Measurements from ENCODE around the gene PAX5. TPM values are rescaled to one million over a fixed set of nuclear protein-coding genes. Genes with fewer than 3 reads are reported as not detected.

The PAX5 gene
- polyA plus RNA-seq, 3 donors = 0.03 to 0.15 TPM; not detected in 1

DNA sequence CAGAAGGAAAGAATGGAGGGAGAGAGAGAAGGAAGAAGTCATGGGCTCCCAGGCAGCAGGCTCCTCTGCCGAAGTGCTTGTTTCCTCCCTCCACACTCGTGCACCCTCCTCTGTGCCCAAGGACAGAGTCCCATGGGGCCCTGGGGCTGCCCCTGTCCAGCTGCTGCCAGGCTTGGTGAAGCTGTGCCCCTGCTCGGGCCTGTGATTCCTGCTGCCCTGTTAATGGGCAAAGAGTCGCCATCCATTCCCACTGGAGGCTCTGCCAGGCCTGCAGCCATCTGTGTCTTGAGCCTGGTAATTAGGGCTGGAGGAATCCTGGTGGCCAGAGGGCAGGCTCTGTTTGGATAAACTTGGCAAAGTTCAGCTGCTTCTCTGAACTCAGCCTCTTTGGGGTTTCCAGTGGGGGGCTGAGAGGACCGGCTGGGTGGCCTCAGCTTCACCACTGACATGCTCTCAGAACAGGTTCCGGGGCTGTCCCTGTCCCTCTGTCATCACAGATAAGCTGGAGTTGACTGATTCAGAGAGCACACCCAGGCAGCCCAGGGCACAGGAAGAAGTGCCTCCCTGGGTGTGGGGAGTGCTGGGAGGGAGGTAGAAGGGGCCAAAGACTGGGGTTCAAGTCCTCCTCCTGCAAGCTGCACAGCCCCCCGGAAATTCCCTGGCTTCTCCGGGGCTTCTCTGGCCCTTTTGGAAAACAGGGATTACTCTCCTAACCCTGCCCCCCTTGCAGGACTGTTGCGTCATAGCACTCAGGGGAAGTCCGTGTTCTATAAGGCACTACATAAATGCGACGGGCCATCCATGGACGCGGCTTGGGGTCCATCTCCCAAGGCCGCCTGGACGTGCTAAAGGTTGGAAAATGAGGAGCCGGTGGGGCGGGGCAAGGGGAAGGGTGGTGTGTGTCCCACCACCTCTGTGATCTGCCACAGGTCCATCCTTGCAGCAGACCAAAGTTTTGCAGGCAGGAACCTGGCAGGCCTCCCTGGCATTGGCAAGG, 154.8 kb downstream of the PAX5 start:
- Mint-ChIP-seq H3K9me3 (peaks cover 0 to 7% (median 2%) of the 10 kb centered on the region in 7 donors), H3K27ac (no peak overlapping the region), H3K4me3 (no peak overlapping the region), H3K27me3 (ENCODE audit: low read depth in 3 of 3) (peaks cover 2 to 6% (median 5%) of the 10 kb centered on the region in 3 donors), H3K4me1 (peaks cover 6% of the 10 kb centered on the region), H3K36me3 (no peaks in the 10 kb centered on the region)
- Histone ChIP-seq H3K79me2 (ENCODE audit: insufficient read depth, low read length) (no peaks in the 10 kb centered on the region), H3K27me3 (ENCODE audit: control insufficient read depth in 2 of 2, insufficient read depth in 2 of 2, low read length in 2 of 2) (no peaks in the 10 kb centered on the region), H3K4me3 (replicated peaks in 1 of 3; ENCODE audit: low read depth in 2 of 3, low read length in 3 of 3) (no peak overlapping the region), H3K9ac (ENCODE audit: insufficient read depth, low read length, poor library complexity, severe bottlenecking) (no peak overlapping the region), H3K27ac (ENCODE audit: low read depth in 1 of 2, low read length in 2 of 2) (no peak overlapping the region), H3K36me3 (replicated peaks in 1 of 2; ENCODE audit: control insufficient read depth in 1 of 2, insufficient read depth in 2 of 2, low read length in 2 of 2) (no peaks in the 10 kb centered on the region), H3K9me3 (replicated peaks in 1 of 2; ENCODE audit: control insufficient read depth in 1 of 2, insufficient read depth in 1 of 2, low read length in 2 of 2) (no peaks in the 10 kb centered on the region), H3K4me2 (replicated peaks; ENCODE audit: extremely low read depth, low read length, poor library complexity, severe bottlenecking) (no peak overlapping the region), H4K20me1 (ENCODE audit: insufficient read depth, low read length) (no peaks in the 10 kb centered on the region), H2AFZ (ENCODE audit: insufficient read depth, low read depth, low read length, poor library complexity, severe bottlenecking) (no peak overlapping the region), H3K4me1 (ENCODE audit: control insufficient read depth in 1 of 2, insufficient read depth in 2 of 2, low read length in 2 of 2) (no peaks in the 10 kb centered on the region)
- intact Hi-C loops (cut with micrococcal nuclease) = no loop called here
- TF ChIP-seq, protein P1, sequence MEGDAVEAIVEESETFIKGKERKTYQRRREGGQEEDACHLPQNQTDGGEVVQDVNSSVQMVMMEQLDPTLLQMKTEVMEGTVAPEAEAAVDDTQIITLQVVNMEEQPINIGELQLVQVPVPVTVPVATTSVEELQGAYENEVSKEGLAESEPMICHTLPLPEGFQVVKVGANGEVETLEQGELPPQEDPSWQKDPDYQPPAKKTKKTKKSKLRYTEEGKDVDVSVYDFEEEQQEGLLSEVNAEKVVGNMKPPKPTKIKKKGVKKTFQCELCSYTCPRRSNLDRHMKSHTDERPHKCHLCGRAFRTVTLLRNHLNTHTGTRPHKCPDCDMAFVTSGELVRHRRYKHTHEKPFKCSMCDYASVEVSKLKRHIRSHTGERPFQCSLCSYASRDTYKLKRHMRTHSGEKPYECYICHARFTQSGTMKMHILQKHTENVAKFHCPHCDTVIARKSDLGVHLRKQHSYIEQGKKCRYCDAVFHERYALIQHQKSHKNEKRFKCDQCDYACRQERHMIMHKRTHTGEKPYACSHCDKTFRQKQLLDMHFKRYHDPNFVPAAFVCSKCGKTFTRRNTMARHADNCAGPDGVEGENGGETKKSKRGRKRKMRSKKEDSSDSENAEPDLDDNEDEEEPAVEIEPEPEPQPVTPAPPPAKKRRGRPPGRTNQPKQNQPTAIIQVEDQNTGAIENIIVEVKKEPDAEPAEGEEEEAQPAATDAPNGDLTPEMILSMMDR (IDR thresholded peaks at IDR 0.05) = no peak
- 80% methylated on average over 13 of the region's 18 CpGs for WGBS (ENCODE audit: insufficient coverage)
- DNase-seq = no peak

DNA sequence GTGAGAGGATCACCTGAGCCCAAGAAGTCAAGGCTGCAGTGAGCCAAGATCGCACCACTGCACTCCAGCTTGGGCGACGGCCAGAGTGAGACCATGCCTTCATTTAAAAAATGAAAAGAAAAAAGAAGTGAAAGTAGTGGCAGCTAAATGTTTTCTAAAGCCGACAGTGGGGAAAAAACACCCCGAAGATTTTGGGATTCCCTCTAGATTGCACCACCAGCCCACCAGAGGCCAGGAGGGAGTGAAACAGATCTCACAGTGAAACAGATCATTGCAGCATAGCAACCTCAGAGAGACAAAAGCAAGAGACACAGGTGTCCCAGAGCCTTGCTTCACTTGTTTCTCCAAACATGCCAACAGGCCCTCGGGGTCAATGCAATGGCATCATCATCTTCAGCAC, 156.8 kb downstream of the PAX5 start:
- no peak overlapping the region for H3K27ac Mint-ChIP-seq

More for the DNA sequence above, 156.8 kb downstream of the PAX5 start:
- H3K4me2 ChIP-seq (replicated peaks; ENCODE audit: extremely low read depth, low read length, poor library complexity, severe bottlenecking) = no peak overlapping the region
- H3K36me3 Mint-ChIP-seq = no peaks in the 10 kb centered on the region
- no peaks in the 10 kb centered on the region for H3K4me1 ChIP-seq (ENCODE audit: control insufficient read depth in 1 of 2, insufficient read depth in 2 of 2, low read length in 2 of 2)
- H3K9ac ChIP-seq (ENCODE audit: insufficient read depth, low read length, poor library complexity, severe bottlenecking) = no peak overlapping the region
- WGBS (ENCODE audit: insufficient coverage) = 67% methylated on average over 4 of the region's 6 CpGs
- no peak overlapping the region for H2AFZ ChIP-seq (ENCODE audit: insufficient read depth, low read depth, low read length, poor library complexity, severe bottlenecking)
- no peaks in the 10 kb centered on the region for H3K27me3 ChIP-seq (ENCODE audit: control insufficient read depth in 2 of 2, insufficient read depth in 2 of 2, low read length in 2 of 2)
- no peak overlapping the region for H3K4me3 Mint-ChIP-seq
- H3K36me3 ChIP-seq (replicated peaks in 1 of 2; ENCODE audit: control insufficient read depth in 1 of 2, insufficient read depth in 2 of 2, low read length in 2 of 2) = no peaks in the 10 kb centered on the region
- DNase-seq = no peak
- TF ChIP-seq, protein P1 (IDR thresholded peaks at IDR 0.05) = no peak
- intact Hi-C loops (cut with micrococcal nuclease) = no loop called here
- H3K4me1 Mint-ChIP-seq = peaks cover 6% of the 10 kb centered on the region
- H4K20me1 ChIP-seq (ENCODE audit: insufficient read depth, low read length) = no peaks in the 10 kb centered on the region
- H3K9me3 Mint-ChIP-seq = peaks cover 0 to 4% (median 0%) of the 10 kb centered on the region in 7 donors
- H3K27ac ChIP-seq (ENCODE audit: low read depth in 1 of 2, low read length in 2 of 2) = no peak overlapping the region
- no peaks in the 10 kb centered on the region for H3K79me2 ChIP-seq (ENCODE audit: insufficient read depth, low read length)
- no peaks in the 10 kb centered on the region for H3K9me3 ChIP-seq (replicated peaks in 1 of 2; ENCODE audit: control insufficient read depth in 1 of 2, insufficient read depth in 1 of 2, low read length in 2 of 2)
- peaks cover 2 to 5% (median 2%) of the 10 kb centered on the region in 3 donors for H3K27me3 Mint-ChIP-seq (ENCODE audit: low read depth in 3 of 3)
- no peak overlapping the region for H3K4me3 ChIP-seq (replicated peaks in 1 of 3; ENCODE audit: low read depth in 2 of 3, low read length in 3 of 3)
